ENCODE measurements around the gene TIMM13.
A peak's percentile ranks its signal among the peaks of the same experiment; 100 is the strongest.

TIMM13 gene

GRCh38 chr19:2454962-2455850 lies 27.8 kb upstream of the TIMM13 start:
- no peak for DNase-seq

- no peak for DNase-seq
These were observed 27.0 kb upstream of the TIMM13 start for GRCh38 chr19:2454199-2454961.

- DNase-seq, result no peak
These were observed 26.1 kb upstream of the TIMM13 start for GRCh38 chr19:2453431-2454025.

GRCh38 chr19:2451741-2452140 lies 24.4 kb upstream of the TIMM13 start:
- no peak for DNase-seq

- DNase-seq, result no peak
These were observed 23.8 kb upstream of the TIMM13 start for GRCh38 chr19:2451138-2451537.

- no peak for DNase-seq
These were observed 21.6 kb upstream of the TIMM13 start for GRCh38 chr19:2449019-2449418.

GRCh38 chr19:2446381-2446780 lies 19.0 kb upstream of the TIMM13 start:
- peak; percentile 95 for DNase-seq

GRCh38 chr19:2444251-2445002 lies 17.0 kb upstream of the TIMM13 start:
- no peak for DNase-seq

GRCh38 chr19:2443785-2444182 lies 16.4 kb upstream of the TIMM13 start:
- no peak for DNase-seq

GRCh38 chr19:2443116-2443784 lies 15.9 kb upstream of the TIMM13 start:
- no peak for DNase-seq

GRCh38 chr19:2441096-2441752 lies 13.8 kb upstream of the TIMM13 start:
- DNase-seq, result no peak

- no peak for DNase-seq
These were observed 13.1 kb upstream of the TIMM13 start for GRCh38 chr19:2440515-2440914.

- DNase-seq, result no peak
These were observed 10.8 kb upstream of the TIMM13 start for GRCh38 chr19:2438178-2438577.

- DNase-seq, result no peak
These were observed 9.5 kb upstream of the TIMM13 start for GRCh38 chr19:2436926-2437325.

GRCh38 chr19:2436384-2436783 lies 9.0 kb upstream of the TIMM13 start:
- no peak for DNase-seq

- no peak for DNase-seq
These were observed 7.4 kb upstream of the TIMM13 start for GRCh38 chr19:2434721-2435265.

GRCh38 chr19:2434267-2434666 lies 6.9 kb upstream of the TIMM13 start:
- DNase-seq, result no peak

GRCh38 chr19:2433854-2434253 lies 6.5 kb upstream of the TIMM13 start:
- no peak for DNase-seq

- DNase-seq, result no peak
These were observed 4.9 kb upstream of the TIMM13 start for GRCh38 chr19:2432131-2432848.

GRCh38 chr19:2431318-2432055 lies 4.1 kb upstream of the TIMM13 start:
- DNase-seq, result no peak

Measured in NCI-H524 treated with DMSO at 0.1 percent for 48 hours (cell line).